Prostate gland (tissue), 2 donors: ENCODE measurements around the gene PDE8B.

Experiments
- POLR2A ChIP-seq: fragments of 450-650 bp; IDR thresholded peaks from one replicate; pipeline ENCODE4 v1.6.1; 2016; ENCODE audit warnings: antibody characterized with exemption, mild to moderate bottlenecking
- POLR2AphosphoS5 ChIP-seq: sonication (generic); formaldehyde crosslinking; IDR thresholded peaks from one replicate; pipeline ENCODE4 v1.6.1; 2017; ENCODE audit warnings: antibody characterized with exemption
- TF ChIP-seq, protein P1 (sequence below), 4 experiments: fragments of 200-600 bp in 2 of 4; fragments of 450-650 bp in 2 of 4; sonication (generic) in 2 of 4; IDR thresholded peaks; 1 replicate in 3 of 4; 2 replicates in 1 of 4; pipeline ENCODE4 v1.5.1; 2016 to 2019; ENCODE audit warnings: antibody characterized with exemption in 4 of 4, mild to moderate bottlenecking in 2 of 4, moderate library complexity in 2 of 4

DNA sequence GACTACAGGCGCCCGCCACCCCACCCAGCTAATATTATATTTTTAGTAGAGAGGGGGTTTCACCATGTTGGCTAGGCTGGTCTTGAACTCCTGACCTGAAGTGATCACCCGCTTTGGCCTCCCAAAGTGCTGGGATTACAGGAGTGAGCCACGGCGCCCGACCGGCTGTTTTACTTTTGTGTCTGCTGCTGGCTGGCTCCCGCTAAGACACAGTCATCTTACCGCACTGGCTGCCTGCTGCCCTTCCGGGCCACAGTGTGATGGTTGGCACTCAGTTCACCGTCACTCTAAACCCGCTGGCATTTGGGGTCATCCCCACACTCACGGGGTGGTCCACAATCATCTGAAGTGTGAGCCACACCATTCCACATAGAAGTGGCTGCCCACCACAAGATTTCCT, 188.0 kb downstream of the PDE8B start:
- TF ChIP-seq, protein P1, sequence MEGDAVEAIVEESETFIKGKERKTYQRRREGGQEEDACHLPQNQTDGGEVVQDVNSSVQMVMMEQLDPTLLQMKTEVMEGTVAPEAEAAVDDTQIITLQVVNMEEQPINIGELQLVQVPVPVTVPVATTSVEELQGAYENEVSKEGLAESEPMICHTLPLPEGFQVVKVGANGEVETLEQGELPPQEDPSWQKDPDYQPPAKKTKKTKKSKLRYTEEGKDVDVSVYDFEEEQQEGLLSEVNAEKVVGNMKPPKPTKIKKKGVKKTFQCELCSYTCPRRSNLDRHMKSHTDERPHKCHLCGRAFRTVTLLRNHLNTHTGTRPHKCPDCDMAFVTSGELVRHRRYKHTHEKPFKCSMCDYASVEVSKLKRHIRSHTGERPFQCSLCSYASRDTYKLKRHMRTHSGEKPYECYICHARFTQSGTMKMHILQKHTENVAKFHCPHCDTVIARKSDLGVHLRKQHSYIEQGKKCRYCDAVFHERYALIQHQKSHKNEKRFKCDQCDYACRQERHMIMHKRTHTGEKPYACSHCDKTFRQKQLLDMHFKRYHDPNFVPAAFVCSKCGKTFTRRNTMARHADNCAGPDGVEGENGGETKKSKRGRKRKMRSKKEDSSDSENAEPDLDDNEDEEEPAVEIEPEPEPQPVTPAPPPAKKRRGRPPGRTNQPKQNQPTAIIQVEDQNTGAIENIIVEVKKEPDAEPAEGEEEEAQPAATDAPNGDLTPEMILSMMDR (IDR thresholded peaks at IDR 0.05) = no peak
- TF ChIP-seq POLR2A (no peak), POLR2AphosphoS5 (no peak)
